Body of pancreas (tissue), 4 donors: Measurements from ENCODE around the gene TNFRSF4.

Source experiments
- POLR2A ChIP-seq, 3 donors: fragments of 450-650 bp; IDR thresholded peaks; one replicate each; pipeline ENCODE4 v1.6.1; 2016; ENCODE audit warnings: antibody characterized with exemption in 3 of 3, mild to moderate bottlenecking in 2 of 3
- TF ChIP-seq, protein P1 (sequence below), 7 experiments: fragments of 450-650 bp in 4 of 7; fragments of 200-600 bp in 3 of 7; sonication (generic) in 3 of 7; IDR thresholded peaks; one replicate each; pipeline ENCODE4 v1.5.1; 2016 to 2019; ENCODE audit warnings: antibody characterized with exemption in 7 of 7

GRCh38 chr1:1183833-1184775 is 29.8 kb downstream of the TNFRSF4 start:
- TF ChIP-seq, protein P1, sequence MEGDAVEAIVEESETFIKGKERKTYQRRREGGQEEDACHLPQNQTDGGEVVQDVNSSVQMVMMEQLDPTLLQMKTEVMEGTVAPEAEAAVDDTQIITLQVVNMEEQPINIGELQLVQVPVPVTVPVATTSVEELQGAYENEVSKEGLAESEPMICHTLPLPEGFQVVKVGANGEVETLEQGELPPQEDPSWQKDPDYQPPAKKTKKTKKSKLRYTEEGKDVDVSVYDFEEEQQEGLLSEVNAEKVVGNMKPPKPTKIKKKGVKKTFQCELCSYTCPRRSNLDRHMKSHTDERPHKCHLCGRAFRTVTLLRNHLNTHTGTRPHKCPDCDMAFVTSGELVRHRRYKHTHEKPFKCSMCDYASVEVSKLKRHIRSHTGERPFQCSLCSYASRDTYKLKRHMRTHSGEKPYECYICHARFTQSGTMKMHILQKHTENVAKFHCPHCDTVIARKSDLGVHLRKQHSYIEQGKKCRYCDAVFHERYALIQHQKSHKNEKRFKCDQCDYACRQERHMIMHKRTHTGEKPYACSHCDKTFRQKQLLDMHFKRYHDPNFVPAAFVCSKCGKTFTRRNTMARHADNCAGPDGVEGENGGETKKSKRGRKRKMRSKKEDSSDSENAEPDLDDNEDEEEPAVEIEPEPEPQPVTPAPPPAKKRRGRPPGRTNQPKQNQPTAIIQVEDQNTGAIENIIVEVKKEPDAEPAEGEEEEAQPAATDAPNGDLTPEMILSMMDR (IDR thresholded peaks at IDR 0.05), result no peak
- no peak for TF ChIP-seq POLR2A (IDR thresholded peaks at IDR 0.05)
